Subcutaneous adipose tissue (tissue), 4 donors: ENCODE data around the gene CNRIP1. TPM values are rescaled to one million over a fixed set of nuclear protein-coding genes. Genes with fewer than 3 reads are reported as not detected.

Source experiments
- CTCF ChIP-seq: fragments of 450-650 bp; IDR thresholded peaks from one replicate; pipeline ENCODE4 v1.5.1; 2016; ENCODE audit warnings: low read depth, mild to moderate bottlenecking, control low read depth, antibody characterized with exemption, moderate library complexity
- total RNA-seq, 4 donors: library from RNA; depleted of rRNA; stranded (reverse); fragments of >200 nt; gene quantifications; one replicate each; pipeline ENCODE4 v1.1.0, GENCODE V29; 2016

The CNRIP1 gene
- total RNA-seq, 4 donors from 2014 or later: 36.2 to 59.8 (median 55.4) TPM

DNA sequence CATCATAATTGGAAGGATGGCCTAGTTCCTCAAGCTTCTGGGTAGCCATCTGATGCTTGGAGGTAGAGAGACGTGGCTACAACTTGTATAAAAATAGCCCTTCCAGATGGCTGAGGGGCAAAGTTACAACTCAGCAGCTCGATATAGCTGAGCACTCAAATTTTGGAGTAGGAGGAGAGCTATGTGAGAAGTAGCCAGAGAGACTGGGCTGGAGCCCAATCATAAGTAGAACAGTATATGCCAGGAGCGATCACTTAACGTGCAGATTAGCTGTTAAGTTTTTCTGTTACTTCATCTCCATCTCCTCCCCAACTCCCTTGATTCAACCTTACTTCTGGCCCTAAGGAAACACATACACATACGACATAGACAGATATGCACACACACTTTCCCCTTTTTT lies 28.8 kb downstream of the CNRIP1 start:
- no peak for TF ChIP-seq CTCF

DNA sequence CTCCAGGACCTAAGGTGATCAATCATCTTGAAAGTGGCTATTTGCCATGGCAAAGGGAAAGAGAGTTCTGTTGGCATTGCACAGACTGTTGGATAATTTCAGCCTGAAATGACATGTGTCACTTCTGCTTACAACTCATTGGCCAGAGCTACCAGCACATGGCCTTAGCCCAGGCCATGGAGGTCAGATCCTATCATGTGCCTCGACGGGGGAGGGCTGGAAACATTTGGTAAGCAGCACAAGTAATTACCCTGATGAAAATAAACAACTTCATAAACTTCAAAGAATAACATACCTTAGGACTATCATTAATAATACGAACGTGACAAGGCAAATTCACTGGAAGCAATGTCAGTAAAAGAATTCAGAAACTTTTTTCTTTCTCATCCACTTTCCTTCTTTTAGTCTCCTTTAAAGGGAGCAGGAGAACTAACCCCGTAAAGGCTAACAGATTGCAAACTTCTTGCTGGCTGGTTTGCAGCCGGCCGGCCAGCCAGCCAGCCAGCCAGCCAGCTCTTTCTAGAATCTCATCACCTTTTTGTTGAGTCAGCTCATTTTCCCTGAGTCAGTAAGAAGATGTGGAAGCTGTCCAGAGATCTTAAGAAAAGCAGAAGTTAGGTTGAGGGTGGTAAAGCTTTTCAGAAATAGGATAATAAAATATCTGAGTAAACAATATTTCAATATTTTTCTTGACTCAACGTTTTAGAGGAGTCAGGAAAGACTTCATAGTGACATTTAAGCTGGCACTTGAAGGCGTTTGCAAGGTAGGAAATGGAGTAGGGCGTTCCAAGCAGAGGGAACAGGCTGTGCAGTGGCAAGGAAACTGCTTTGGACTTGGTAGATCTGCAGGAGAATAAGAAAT lies 31.9 kb downstream of the CNRIP1 start:
- TF ChIP-seq CTCF: no peak

DNA sequence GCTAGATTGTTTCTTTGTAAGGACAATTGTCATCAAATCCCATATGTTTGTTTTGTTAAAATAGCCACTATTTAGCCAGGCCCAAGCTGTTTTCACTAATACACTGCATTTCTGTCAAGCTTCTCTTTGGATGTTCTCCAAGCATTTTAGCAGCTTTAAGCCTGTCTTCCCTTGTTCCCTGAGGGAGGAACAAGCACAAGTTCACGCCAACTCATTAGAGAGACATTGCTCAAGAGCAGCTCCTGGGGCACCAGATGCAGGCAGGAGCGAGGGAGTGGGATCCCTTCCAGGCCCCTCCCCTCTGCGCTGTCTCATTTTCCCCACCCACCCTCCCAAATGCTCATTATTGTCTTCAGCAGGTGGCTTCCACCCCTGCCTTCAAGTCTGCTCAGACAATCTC lies 34.9 kb downstream of the CNRIP1 start:
- no peak for TF ChIP-seq CTCF

DNA sequence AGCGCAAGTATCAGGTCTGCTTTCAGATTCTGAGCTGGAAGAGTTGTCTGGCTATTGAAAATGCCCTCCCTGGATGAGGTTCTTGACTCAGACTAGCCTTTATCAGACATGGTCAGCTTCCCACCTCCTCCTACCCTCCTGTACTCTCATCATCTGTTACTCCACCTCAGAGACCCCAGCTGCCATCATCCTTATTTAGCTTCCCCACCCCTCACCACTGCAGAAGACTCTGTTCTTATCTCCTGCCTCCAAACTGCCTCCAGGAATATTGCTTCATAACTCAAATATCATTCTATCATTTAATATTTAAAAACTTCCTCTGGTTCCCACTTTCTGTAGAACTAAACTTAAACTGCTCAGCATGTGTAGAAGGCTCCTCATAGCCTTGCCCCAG lies 36.3 kb downstream of the CNRIP1 start:
- TF ChIP-seq CTCF: no peak

DNA sequence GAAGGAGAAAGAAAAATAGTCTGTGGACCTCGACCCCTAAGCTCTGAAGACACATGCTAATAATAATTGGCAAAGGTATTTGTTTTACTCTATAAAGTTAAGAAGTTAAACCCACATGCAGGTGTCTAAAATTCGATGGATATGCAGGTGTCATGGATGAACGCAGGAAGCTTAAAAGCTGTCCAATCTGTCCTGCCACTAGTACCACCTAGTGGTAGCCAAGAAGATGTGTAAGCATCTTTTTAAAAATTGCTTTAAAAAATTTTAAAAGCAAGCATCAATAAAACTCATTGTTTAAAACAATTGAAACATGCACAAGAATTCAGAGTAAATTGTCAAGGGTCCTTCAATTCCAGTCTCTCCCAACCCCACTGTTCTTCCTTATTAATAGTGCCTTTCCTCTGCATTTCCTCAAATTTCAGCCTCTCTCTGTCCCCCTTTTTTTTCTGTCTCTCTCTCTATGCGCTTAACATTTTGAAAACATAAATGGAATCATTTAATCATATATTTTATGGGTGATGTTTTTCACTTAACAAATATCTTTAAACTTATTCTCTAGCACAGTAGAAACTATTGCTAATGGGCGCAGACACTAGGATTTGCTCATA lies 36.8 kb downstream of the CNRIP1 start:
- TF ChIP-seq CTCF: no peak

GRCh38 chr2:68280796-68281195 lies 39.0 kb downstream of the CNRIP1 start:
- no peak for TF ChIP-seq CTCF

DNA sequence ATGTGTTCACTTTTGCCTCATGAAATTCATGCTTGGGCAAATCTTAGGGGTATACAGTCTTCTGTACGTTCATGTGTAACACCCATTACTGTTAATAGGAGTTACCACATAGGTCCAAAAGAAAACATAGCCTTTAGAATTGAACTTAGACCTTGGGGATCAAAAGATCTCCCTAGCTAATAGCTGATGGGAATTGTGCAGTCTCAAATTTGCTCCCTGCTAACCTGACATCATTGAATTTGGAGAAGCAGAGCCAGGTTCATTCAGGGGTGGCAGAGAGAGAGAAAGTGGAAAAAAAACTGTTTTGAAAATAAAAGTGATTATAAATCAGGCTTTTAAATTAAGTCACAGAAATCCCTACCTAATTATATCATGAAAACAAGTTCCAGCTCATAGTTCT lies 39.4 kb downstream of the CNRIP1 start:
- TF ChIP-seq CTCF: no peak
